Activated T-helper 17 cell treated with anti-CD3 and anti-CD28 coated beads, Interleukin-2, amount 50 U/mL, for 72 hours (primary cell): Measurements from ENCODE around the gene SQSTM1. TPM values are rescaled to one million over a fixed set of nuclear protein-coding genes. Genes with fewer than 3 reads are reported as not detected.
"Not testable (repeated sequence)": the region's sequence is repeated elsewhere in the genome, so short reads cannot be mapped to it uniquely, and the experiment has no call there.

Source experiments
- ATAC-seq: fragments of 150-1000 bp; cut with Tn5 transposase; replicated peaks from 2 replicates; pipeline ENCODE4 v1.10.0; 2021; ENCODE audit warnings: mild to moderate bottlenecking, moderate library complexity
- H3K27ac Mint-ChIP-seq: one replicate; pipeline ENCODE4 v1.8.0; 2022; ENCODE audit warnings: mixed read lengths
- H3K27me3 Mint-ChIP-seq: one replicate; pipeline ENCODE4 v1.8.0; 2022; ENCODE audit warnings: mixed read lengths
- H3K36me3 Mint-ChIP-seq: one replicate; pipeline ENCODE4 v1.8.0; 2022; ENCODE audit warnings: low read depth, mild to moderate bottlenecking, mixed read lengths
- H3K4me1 Mint-ChIP-seq: one replicate; pipeline ENCODE4 v1.8.0; 2022; ENCODE audit warnings: mixed read lengths
- H3K4me3 Mint-ChIP-seq: one replicate; pipeline ENCODE4 v1.8.0; 2022; ENCODE audit warnings: mild to moderate bottlenecking, mixed read lengths
- H3K9me3 Mint-ChIP-seq: one replicate; pipeline ENCODE4 v1.8.0; 2022; ENCODE audit warnings: mixed read lengths
- total RNA-seq, 2 donors: library from RNA; stranded (reverse); gene quantifications; one replicate each; pipeline ENCODE4 v1.2.3, GENCODE V29; 2022

Gene SQSTM1
- total RNA-seq, 2 donors from 2014 or later, result 130 to 188 TPM

DNA sequence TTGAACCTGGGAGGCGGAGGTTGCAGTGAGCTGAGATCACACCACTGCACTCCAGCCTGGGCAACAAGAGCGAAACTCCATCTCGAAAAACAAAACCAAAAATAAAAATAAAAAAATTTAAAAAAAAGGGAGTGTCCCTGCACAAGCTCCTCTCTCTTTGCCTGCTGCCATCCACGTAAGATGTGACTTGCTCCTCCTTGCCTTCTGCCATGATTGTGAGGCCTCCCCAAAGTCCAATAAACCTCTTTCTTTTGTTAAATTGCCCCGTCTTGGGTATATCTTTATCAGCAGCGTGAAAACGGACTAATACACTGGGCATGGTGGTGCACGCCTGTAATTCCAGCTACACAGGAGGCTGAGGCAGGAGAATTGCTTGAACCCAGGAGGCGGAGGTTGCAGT is 31.4 kb upstream of the SQSTM1 start:
- not testable (repeated sequence) for H3K4me3 Mint-ChIP-seq

GRCh38 chr5:179791881-179792611 is 28.7 kb upstream of the SQSTM1 start:
- no peaks in the 10 kb centered on the region for H3K9me3 Mint-ChIP-seq
- no peak for ATAC-seq
- no peak overlapping the region for H3K4me3 Mint-ChIP-seq
- H3K27ac Mint-ChIP-seq, result no peak overlapping the region
- H3K36me3 Mint-ChIP-seq, result peaks cover 5% of the 10 kb centered on the region
- H3K27me3 Mint-ChIP-seq, result no peaks in the 10 kb centered on the region
- peaks cover 16% of the 10 kb centered on the region for H3K4me1 Mint-ChIP-seq

More for the DNA sequence above, 31.4 kb upstream of the SQSTM1 start:
- not testable (repeated sequence) for H3K27ac Mint-ChIP-seq, H3K27me3 Mint-ChIP-seq, H3K9me3 Mint-ChIP-seq, ATAC-seq, H3K36me3 Mint-ChIP-seq
- peaks cover 12% of the 10 kb centered on the region for H3K4me1 Mint-ChIP-seq

DNA sequence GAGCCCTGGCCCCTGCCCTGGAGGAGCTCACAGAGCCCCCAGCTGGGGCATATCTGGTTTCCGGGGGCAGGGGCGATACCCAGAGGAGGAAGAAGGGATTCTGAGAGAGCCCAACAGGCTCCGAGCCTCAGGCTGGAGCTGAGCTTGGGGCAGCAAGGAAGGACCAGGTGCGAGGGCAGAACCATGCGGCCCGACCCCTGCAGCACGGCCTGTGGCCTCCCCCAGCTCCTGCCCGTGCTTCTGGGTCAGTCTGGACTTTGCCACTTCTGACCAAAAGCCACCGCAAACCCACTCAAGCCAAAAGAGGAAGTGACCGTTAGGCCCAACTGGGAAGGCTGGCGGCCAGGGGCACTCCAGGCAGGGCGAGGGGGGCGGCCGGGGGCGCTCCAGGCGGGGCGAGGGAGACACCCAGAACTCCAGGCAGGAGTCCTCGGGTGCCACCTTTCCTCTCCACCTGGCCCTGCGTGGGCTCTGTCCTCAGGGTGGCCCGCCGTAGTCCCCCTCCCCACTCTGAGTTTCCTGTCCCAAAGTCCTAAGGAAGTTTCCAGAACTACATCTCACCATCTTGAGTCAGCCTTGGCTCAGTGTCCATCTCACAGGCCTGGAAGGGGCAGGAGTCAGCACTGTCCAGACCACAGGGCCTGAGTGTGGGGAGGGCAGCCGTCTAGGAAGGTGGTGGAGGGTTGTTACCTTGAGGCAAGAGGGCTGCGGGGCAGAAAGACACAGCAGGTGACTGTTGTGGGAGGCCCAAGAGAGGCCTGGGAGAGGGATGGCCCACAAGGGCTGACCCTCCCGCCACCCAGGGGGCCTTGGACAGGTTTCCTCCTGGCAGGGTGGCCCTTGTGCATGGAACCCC is 27.9 kb upstream of the SQSTM1 start:
- Mint-ChIP-seq H3K4me3 (peak overlapping the region; percentile 59), H3K36me3 (peaks cover 10% of the 10 kb centered on the region), H3K4me1 (peaks cover 17% of the 10 kb centered on the region), H3K9me3 (no peaks in the 10 kb centered on the region), H3K27me3 (no peaks in the 10 kb centered on the region), H3K27ac (no peak overlapping the region)
- ATAC-seq, result no peak

- no peak within 1 kb of the TSS for H3K27ac Mint-ChIP-seq
- peaks cover 10% of the 10 kb centered on the region for H3K36me3 Mint-ChIP-seq
- H3K4me1 Mint-ChIP-seq, result peaks cover 17% of the 10 kb centered on the region
- H3K4me3 Mint-ChIP-seq, result peak within 1 kb of the TSS; percentile 59
- no peaks in the 10 kb centered on the region for H3K27me3 Mint-ChIP-seq
- no peaks in the 10 kb centered on the region for H3K9me3 Mint-ChIP-seq
- ATAC-seq, result peak; percentile 25
These were observed 27.1 kb upstream of the SQSTM1 start, which contains the start of gene LTC4S for GRCh38 chr5:179793468-179794139. LTC4S (plus strand) TSS chr5:179793986; CDS start chr5:179794081, 95 bp downstream.

GRCh38 chr5:179794171-179794570 is 26.5 kb upstream of the SQSTM1 start:
- Mint-ChIP-seq H3K9me3 (no peaks in the 10 kb centered on the region), H3K27ac (no peak overlapping the region), H3K27me3 (no peaks in the 10 kb centered on the region), H3K36me3 (peaks cover 13% of the 10 kb centered on the region), H3K4me3 (peak overlapping the region; percentile 59), H3K4me1 (peaks cover 17% of the 10 kb centered on the region)
- no peak for ATAC-seq

DNA sequence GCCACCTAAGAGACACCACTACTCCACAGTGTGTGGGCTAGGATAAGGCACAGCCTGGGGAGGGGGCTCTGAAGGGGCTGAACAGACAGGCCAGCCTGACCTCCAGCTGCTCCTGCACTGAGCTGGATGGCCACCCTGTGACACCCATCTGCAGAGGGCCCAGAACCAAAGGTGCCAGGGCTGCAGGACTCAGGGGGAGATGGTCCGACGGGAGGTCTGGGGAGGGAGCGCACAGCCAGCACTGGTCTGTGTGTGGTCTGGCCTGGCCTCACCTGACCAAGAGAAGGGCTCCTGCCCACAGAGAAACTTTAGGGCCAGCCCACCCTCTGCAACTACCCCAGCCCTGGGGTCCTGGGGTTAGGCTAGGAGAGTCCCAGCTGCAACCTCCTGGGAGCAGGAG is 26.1 kb upstream of the SQSTM1 start:
- Mint-ChIP-seq H3K27ac (no peak overlapping the region), H3K36me3 (peaks cover 17% of the 10 kb centered on the region), H3K27me3 (no peaks in the 10 kb centered on the region), H3K9me3 (no peaks in the 10 kb centered on the region), H3K4me1 (peaks cover 17% of the 10 kb centered on the region), H3K4me3 (peak overlapping the region; percentile 59)
- no peak for ATAC-seq

DNA sequence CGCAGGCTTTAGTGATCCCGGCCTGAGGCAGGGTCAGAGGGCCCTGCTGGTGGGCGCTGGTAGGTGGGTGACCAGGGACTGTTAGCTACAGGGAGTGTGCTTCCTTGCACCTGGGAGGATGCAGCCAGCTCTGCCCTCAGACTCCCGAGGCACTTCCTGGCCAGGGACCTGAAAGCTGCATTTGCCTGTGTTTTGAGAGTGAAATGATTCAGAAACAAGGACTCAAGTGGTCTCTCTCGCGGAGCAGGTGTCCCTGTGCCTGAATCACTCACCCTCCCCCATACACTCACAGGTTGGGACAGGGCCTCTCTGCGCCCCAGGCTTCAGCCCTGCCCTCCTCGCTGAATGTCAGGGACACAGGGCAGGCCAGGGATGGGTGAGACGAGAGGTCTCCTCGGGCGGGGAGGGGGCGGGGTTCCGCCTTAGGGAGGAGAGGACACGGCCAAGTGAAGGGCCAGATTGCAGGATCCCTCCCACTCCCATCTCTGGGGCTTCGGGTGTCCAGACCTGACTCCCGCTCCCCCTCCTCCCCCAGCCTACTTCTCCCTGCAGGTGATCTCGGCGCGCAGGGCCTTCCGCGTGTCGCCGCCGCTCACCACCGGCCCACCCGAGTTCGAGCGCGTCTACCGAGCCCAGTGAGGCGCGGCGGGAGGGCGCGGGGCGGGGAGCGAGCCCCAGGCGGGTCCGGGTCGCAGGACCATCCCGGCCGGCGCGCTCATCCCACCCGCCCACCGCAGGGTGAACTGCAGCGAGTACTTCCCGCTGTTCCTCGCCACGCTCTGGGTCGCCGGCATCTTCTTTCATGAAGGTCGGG is 25.4 kb upstream of the SQSTM1 start:
- no peaks in the 10 kb centered on the region for H3K27me3 Mint-ChIP-seq
- peaks cover 17% of the 10 kb centered on the region for H3K4me1 Mint-ChIP-seq
- peak overlapping the region; percentile 59 for H3K4me3 Mint-ChIP-seq
- H3K36me3 Mint-ChIP-seq, result peaks cover 23% of the 10 kb centered on the region
- H3K27ac Mint-ChIP-seq, result no peak overlapping the region
- H3K9me3 Mint-ChIP-seq, result no peaks in the 10 kb centered on the region
- peak; percentile 20 for ATAC-seq

DNA sequence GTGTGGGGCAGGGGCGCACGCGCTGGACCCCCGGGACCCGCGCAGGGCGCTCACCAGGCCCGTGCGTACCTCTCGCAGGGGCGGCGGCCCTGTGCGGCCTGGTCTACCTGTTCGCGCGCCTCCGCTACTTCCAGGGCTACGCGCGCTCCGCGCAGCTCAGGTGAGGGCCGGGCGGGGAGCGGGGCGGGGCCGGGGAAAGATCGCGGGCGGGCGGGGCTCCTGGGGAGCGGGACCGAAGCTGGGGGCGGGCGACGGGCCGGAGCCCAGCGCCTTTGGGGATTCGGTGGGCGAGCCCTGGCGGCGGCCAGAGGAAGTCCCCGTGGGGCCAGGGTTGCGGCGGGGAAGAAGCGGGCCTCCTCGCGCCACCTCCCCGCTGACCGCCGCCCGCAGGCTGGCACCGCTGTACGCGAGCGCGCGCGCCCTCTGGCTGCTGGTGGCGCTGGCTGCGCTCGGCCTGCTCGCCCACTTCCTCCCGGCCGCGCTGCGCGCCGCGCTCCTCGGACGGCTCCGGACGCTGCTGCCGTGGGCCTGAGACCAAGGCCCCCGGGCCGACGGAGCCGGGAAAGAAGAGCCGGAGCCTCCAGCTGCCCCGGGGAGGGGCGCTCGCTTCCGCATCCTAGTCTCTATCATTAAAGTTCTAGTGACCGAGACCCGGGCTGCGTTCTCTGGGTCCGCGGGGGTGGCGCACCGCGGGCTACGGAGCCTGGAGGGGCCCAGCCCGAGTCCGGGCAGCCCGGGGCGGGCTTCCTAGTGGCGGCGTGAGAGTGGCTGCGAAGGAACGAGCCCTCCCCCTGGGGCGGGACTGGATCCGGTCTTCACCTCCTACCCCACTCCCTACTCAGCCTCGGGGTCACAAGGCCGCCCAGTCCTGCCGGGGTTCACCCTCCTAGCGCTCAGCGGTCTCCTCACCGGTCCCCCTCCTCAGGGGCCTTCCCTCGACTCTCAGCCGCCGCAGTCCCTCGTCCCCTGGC is 24.6 kb upstream of the SQSTM1 start:
- Mint-ChIP-seq H3K36me3 (peaks cover 23% of the 10 kb centered on the region), H3K9me3 (no peaks in the 10 kb centered on the region), H3K4me1 (peaks cover 17% of the 10 kb centered on the region), H3K27ac (peak overlapping the region; percentile 71), H3K27me3 (no peaks in the 10 kb centered on the region), H3K4me3 (peak overlapping the region; percentile 69)
- peak; percentile 83 for ATAC-seq

DNA sequence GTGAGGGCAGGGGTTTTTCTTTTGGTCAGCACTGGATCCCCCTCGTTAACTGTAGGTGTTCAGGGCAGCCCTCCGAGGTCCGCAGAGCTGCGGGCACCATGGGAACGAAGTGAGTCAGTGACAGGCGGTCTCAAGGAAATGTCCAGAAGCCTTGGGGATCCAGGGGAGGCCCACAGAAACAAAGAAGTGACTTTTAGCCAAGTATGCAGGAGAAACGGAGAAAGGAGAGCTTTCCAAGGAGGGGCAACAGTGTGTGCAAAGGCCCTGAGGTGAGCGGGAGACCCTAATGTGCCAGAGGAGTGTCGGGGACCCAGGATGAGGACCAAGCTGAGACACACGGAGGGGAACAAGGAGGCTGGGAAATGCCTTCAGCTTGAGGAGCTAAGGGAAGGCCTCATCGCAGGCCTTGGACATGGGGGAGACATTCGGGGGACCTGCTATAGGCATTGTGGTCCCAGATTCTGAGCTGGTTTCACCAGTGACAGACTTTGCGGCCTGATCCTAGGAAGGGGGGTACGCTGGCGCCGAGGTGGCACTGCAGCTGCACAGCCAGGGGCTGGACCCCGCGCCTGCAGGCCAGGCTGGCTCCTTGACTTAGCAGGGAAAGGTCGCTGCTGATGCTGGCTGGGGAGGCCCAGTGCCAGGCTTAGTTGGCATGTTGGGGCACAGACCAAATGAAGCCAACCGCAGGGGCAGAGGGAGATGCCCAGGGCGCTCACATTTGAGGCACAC is 23.7 kb upstream of the SQSTM1 start:
- ATAC-seq, result no peak
- Mint-ChIP-seq H3K4me3 (peak overlapping the region; percentile 69), H3K36me3 (peaks cover 29% of the 10 kb centered on the region), H3K4me1 (peaks cover 22% of the 10 kb centered on the region), H3K27me3 (no peaks in the 10 kb centered on the region), H3K27ac (peak overlapping the region; percentile 71), H3K9me3 (no peaks in the 10 kb centered on the region)

GRCh38 chr5:179797741-179798140 is 23.0 kb upstream of the SQSTM1 start:
- peaks cover 31% of the 10 kb centered on the region for H3K36me3 Mint-ChIP-seq
- peak overlapping the region; percentile 69 for H3K4me3 Mint-ChIP-seq
- no peak for ATAC-seq
- no peaks in the 10 kb centered on the region for H3K27me3 Mint-ChIP-seq
- H3K4me1 Mint-ChIP-seq, result peaks cover 22% of the 10 kb centered on the region
- no peak overlapping the region for H3K27ac Mint-ChIP-seq
- H3K9me3 Mint-ChIP-seq, result no peaks in the 10 kb centered on the region

DNA sequence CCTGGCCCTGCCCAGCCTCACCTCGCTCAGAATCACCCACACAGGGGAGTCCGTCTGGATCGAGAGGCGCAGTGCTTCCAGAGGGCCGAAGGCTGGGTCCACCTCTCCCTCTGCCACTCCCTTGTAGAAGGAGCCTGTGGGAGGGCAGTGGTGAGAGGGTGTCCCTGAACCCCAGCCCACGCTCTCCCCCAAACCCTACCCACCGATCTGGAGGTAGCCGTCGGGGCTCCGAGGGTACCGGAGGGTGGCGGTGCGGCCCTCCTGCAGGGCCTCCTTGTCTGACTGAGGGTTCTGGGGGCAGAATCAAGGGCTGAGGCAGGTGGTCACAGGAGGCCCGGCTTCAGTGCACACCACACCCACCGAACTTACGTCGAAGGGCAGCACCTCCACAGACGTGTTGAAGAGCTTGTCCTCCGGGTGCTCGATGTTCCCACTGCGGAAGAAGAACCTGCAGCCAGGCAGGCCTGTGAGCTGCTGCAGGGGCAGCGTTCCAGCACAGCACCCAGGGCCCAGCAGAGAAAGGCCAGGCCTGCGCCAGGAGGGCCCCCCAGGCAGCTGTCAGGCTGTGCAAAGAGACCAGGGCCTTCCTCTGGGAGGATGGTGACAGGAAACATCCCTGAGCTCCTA is 22.4 kb upstream of the SQSTM1 start:
- no peaks in the 10 kb centered on the region for H3K27me3 Mint-ChIP-seq
- H3K9me3 Mint-ChIP-seq, result no peaks in the 10 kb centered on the region
- ATAC-seq, result no peak

More for the DNA sequence above, 22.4 kb upstream of the SQSTM1 start:
- H3K4me3 Mint-ChIP-seq, result no peak overlapping the region
- no peak overlapping the region for H3K27ac Mint-ChIP-seq
- H3K36me3 Mint-ChIP-seq, result peaks cover 31% of the 10 kb centered on the region
- H3K4me1 Mint-ChIP-seq, result peaks cover 19% of the 10 kb centered on the region
